ENCODE data around the gene KRT6B.
"Not testable (repeated sequence)": the region's sequence is repeated elsewhere in the genome, so short reads cannot be mapped to it uniquely, and the experiment has no call there.

The KRT6B gene

DNA sequence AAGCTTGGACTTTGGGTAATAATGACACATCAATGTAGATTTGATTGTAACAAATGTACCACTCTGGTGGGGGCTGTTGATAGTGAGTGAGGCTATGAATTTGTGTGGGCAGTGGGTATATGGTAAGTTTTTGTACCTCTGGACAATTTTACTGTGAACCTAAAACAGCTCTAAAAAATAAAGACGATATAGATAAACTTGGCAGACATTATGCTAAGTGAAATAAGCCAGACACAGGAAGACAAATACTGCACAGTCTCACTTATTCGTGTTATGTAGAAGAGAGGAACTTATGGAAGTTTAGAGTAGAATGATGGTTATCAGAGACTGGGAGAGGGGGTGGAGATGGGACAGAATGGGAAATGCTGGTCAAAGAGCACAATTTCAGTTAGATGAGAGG is 13.0 kb upstream of the KRT6B start:
- no peak for DNase-seq

DNA sequence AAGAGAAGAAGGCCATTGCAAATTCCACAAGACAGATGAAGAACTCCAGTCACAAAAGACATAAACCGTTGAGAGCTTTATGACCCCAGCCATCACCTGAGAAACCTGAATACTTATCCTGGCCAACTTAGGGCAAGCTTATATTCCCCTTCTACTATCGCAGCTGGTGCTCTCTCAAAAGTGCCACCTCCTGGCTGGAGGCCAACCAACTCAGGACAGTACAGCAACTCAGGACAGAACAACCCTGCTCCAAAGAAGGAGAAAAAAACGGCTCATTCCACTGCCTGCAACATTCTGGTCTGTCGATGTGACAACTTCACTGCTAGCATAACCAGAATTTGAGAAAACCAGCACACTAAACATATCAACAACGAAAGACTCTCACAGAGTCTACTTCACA is 9.7 kb upstream of the KRT6B start:
- DNase-seq: no peak

DNA sequence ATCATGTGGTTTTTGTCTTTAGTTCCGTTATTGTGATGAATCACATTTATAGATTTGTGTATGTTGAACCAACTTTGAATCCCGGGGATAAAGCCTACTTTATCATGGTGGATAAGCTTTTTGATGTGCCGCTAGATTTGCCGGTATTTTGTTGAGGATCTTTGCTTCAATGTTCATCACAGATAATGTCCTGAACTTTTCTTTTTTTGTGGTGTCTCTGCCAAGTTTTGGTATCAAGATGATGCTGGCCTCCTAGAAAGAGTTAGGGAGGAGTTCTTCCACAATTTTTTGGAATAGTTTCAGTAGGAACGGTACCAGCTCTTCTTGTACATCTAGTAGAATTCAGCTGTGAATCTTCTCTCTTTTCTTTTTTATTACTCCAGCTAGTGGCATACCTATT is 6.9 kb upstream of the KRT6B start:
- DNase-seq: no peak

DNA sequence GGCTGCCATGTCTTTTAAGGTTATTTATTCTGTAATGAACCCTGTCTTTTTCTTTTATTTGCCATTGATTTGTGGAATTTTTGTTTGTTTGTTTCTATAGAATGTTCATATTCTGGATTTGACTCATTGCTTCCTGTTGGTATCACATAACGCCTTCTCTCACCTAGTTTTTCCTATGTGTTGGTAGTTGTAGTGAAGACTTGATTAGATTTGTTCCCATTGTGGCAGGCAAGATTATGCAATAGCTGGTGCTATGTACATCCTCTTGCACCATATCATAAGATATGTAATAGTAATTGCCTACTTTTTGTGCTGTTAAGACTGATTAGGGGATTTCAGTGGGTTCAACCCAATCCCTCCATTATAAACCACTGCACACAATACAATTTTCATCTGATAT is 3.9 kb upstream of the KRT6B start:
- no peak for DNase-seq

DNA sequence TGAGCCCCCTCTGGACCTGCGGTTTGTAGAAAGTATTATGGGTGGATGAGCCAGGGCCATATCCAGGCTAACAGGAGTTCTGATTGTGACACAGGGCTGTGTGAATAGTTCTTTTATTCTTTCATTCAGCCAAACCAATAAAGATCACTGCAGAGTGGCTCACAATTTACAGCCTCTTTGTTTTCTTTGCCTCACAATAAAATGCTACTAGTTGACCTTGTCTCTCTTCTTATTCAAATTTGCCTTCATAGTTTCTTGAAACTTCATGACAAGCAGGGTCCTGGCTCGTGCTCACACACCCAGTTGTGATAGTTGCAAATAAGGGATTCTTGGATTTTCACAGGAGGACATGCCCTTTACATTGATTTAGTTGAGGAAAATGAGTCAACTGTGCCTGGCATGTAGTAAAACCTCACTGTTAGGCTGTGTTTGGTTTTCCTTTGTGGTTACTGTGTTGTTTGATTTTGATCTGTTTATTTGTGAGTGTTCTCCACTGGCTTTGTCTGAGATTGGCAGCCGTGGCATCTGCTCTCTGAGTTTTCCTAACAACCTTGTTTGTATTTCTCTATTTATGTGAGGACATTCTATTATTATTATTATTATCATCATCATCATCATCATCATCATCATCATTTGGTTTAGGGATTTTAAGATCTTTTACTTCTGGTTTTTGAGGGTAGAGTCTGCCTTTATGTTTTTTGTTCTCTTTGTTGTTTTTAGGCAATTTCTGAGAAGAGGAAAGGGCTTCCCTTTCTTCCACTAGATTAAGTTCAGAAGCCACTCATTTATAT is 2.7 kb upstream of the KRT6B start:
- no peak for DNase-seq

DNA sequence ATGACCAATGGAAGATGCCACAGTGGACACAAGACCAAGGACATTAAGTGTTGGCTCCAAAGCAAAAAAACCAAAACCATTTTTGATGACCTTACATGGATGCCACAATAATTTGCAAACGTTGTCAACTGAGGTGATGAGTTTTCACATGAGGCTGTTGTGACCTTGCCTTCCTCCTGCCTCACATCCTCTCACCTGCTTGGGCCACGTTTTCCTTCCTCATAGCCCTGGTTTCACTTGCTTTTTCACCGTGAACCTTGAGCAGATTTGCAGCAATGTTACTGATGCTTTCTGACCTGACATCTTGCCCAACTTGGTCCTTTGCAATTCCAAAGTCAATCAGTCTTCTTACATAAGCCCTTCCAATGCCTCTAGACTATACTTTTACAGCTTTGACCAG is 3.7 kb downstream of the KRT6B start:
- DNase-seq: no peak

DNA sequence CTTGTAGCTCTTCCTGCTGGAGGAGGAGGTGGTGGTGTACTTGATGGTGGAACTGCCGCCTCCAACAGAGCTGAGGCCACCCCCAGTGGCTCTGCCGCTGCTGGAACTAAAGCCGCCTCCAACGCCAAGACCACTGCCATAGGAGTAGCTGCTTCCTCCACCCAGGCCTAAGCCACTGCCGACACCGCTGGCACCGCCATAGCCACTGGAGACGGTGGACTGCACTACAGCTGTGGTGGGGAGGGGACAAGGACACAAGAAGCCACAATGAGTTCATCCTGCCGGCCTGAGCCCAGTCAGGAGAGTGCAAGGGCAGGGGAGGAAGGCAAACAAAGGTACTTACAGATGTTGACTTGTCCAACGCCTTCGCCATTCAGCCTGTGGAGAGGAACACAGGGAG is 4.8 kb downstream of the KRT6B start:
- not testable (repeated sequence) for DNase-seq

DNA sequence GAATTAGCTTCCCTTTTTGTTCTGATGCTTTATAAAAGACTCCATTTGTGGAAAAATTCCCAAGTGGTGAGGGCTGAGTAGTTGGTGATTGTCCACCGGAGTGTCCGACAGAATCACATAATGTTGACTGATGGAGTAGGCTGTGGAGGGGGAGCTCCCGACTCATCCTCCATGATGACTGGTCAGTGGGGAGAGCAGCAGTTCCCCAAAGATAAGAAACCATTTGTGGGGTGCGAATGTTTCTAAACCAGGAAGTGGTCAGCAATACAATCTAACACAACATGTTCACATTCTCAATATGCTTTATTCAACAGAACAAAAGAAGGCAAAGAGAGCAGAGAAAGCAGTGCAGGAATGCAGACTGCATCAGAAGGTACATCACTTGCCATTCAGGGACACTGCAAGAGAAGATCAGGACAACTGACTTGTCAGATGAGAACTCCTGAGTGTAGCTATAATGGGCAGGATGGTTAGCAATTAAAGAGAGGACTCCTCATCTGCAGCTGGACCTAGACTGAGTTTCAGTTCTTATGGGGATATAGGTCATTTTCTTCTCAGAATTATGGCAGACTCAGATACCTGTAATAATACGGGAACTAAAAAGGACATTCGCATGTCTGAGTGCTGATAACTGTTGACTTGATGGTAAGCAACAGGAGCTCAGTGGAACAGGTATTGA is 5.4 kb downstream of the KRT6B start:
- DNase-seq: no peak

DNA sequence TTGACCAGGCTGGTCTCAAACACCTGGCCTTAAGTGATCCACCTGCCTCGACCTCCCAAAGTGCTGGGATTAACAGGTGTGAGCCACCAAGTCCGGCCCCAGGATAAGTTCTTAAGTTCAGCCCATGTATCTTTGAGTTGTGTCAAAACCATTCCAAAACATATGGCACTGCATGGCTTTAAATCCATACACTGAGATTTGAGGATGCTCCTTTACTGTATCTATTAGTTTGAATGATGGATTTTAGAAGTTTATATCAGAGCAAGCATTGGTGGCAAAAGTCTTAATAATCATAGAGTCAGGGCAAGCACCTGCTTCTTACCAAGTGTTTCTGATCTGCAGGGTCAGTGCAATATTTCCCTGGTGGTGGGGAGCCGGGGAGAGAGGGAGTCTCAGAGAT is 6.1 kb downstream of the KRT6B start:
- DNase-seq: no peak

DNA sequence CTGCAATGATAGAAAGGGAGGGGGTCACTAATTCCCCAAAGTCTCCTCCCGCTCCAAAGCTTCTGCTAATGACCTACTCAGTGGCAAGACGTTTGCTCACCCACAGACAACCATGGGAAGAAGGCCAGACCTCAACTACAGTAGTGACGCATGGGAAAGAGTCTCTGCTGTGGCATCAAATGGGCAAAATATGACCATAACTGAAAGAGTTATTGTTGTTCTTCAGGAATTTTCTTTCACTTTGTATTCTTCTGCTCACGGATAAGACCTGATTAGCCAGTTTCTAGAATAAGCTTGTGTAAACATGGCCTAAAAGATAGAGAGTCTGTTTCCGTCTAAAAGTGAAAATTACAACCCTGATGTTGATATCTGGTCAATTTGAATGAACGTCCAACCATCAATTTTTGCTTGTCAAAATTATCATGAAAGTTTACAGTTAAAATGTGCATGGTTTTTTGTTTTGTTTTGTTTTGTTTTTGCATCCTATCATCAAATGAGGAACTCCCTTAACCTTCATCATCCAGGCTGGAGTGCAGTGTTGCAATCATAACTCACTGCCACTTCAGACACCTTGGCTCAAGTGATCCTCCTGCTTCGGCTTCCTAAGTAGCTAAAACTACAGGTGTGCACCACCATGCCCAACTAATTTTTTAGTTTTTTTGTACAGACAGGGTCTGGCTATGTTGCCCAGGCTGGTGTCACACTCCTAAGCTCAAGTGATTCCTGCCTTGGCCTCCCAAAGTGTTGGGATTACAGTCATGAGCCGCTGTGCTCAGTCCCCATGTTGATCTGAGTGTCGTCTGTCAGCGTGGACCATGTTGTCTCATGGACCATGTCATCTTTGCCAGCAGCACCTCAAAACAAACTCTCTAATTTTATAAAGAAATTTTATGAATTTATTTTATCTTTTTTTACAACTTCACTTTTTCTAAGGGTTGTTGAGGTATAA is 7.0 kb downstream of the KRT6B start:
- no peak for DNase-seq

DNA sequence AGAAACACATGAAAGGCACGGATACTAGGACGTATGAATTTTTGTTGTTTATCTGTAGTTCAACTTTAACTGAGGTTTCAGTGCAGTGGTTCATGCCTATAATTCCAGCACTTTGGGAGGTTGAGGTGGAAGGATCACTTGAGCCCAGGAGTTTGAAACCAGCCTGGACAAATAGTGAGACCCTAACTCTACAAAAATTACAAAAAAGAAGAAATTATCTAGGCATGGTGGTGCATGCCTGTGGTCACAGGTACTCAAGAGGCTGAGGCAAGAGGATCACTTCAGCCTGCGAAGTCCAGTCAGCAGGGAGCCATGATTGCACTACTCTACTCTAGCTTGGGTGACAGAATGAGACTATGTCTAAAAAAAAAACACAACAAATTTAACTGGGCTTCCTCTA is 8.0 kb downstream of the KRT6B start:
- no peak for DNase-seq

DNA sequence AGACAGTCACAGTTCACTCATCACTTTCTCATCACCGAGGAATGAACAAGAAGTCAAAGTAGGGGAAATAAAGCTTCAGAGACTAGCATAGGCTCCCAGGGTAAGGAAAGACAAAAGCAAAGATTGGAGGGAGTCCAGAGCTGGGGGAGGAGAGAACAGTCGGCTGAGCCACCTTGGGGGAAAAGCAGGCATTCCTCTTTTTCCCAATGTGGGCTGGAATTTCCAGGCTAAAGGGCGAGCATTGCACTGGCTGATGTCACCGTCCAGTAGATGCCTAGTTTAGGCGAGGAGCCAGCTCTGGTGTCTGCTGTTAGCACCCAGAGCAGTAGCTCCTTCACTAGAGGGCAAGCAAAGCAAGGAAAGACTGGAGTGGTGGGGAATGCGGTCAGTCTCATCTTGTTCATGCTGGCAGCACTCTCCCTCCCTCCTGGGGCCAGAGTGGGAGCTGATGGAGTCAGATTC is 9.3 kb downstream of the KRT6B start:
- DNase-seq: no peak

DNA sequence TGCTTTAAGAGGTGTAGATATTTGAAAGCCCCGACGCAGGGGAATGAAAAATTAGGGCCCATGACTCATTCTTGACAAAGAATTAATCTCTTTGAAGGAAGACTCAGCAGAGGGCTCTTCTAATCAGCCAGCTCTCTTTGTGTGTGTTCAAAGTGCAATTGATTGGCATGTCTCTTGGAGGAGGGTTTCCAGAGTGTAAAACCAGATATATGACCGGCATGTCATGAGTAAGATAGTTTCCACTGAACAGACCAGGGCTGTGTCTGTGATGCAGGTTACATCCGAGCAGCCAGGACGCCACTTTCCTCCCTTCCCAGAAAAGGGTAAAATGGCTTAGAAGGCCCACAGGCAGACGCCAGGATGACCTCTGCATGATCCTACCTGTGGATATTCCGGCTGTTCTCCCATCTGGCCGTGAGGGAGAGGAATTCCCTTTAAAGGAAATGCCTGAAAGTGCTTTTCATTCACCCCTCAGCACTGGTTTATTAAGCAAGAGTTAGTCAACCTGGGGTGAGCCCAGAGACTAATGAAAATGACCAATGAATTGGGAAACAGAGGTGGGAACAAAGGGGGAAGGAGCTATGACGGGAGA is 10.5 kb downstream of the KRT6B start:
- DNase-seq: no peak

DNA sequence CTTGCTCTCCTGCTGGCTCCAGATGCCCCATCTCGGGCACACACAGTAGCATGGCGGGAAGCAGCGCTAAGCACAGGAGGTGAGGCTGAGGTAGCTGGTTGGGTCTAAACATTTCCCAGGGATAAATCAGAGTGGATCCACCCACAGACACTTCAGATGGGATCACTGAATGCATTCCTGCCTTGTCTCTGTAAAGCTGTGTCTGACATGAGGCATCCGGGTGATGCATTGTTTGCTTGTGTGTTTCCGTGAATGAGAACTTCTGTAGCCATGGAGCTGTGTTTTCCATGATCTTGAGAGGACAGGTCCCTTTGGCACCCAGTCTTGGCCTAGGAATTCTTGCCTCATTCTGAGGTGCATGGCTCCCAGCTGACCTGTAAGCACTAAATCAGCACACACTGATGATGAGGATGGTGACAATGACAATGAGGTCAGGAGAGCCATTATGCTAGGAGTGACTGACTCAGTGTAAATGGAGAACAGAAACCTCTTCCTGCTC is 11.1 kb downstream of the KRT6B start:
- no peak for DNase-seq

DNA sequence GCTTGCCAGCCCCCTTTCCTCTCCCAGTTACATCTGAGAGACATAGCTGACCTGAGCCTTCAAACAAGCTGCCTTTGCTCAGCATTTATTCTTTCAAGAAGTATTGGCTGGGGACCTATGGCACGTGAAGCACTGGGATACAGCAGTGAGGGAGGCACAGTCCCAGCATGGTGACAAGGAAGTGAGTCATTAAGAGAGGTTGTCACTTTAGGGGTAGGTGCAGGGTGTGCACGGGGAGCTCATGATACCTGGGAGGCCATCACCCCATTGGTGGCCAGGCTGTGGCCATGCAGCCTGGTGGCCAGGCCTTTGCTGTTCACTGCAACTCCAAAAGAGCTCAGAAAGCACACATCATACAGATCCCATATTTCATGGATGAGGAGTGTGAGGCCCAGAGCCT is 12.1 kb downstream of the KRT6B start:
- DNase-seq: no peak

DNA sequence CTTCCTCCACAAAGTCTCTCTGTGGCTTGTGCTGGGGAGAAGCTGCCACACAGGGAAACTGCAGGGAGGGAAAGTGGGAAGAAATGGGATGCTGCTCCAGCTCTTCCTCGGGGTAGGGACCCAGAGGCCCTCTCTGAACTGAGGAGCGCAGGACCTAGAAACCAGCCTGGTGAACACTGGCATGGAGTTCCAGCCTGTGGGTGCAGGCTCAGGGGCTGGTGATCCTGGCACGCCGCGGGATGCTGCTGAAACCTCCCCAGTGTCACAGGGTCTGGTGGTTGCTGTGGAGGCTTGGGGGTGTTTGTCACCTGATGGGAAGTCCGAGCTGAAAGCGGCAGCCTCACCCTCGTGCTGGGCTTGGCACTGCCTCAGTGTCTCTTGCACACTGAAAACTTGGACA is 12.5 kb downstream of the KRT6B start:
- no peak for DNase-seq

DNA sequence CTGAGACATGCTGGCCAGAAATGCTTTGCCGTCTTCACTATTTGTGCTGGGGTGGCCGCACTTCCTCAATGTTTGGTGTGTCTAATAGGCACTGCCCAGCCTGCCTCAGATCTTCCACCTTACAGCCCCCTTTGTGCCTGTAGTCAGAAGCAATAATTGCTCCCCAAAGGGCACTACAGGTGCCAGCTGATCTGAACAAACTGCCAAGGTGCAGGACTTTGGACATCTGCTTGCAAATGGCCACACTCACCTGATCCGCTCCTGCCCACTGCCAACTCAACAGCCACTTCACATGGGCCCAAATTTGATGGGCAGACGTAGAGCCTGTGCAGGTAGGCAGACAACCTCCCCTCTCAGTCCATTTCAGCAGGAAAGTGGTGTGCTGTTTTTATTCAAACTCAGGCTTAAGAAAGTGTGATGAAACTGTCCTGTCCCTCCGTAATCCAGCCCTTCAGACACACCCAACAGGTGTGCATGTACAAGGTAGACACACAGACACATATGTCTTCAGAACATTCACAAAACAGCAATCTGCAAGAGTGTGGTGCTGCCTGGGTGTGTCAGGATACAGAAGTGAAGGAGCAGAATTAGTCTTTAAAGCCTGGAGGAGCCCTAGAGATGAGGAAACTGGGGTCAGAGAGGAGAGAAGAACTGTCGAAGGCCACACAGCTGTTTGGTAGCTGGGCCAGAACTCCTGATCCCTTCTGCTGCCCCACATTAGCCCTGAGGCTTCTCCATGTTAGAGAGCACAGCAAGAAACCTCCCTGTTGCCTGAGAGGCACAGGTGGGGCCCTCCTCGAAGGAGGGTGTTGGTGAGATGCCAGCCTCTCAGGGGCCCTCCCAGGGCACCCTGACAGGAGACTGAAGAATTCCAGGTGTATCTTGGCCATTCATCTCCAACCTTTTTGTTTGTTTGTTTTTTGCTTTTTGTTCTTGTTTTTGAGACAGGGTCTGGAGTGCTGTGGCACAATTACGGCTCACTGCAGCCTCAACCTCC is 13.3 kb downstream of the KRT6B start:
- no peak for DNase-seq

DNA sequence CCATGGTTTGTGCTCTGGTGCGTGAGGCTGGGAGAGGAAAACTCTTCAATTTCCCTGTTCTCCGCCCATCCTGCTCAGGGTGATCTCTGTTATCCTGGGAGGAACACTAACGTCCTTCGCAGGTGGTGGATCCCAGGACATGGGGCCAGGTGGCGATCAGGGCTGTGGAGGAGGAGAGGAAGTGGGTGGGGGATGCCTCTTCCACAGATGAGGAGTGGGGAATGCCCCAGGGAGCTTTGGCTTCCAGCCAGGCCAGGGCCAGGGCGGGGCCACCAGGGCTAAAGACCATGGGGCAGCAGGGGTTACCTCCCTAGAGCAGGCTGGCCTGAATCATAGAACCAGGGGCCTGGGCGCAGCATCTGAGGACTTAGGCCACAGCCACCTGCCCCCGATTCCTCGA is 14.4 kb downstream of the KRT6B start:
- DNase-seq: no peak

DNA sequence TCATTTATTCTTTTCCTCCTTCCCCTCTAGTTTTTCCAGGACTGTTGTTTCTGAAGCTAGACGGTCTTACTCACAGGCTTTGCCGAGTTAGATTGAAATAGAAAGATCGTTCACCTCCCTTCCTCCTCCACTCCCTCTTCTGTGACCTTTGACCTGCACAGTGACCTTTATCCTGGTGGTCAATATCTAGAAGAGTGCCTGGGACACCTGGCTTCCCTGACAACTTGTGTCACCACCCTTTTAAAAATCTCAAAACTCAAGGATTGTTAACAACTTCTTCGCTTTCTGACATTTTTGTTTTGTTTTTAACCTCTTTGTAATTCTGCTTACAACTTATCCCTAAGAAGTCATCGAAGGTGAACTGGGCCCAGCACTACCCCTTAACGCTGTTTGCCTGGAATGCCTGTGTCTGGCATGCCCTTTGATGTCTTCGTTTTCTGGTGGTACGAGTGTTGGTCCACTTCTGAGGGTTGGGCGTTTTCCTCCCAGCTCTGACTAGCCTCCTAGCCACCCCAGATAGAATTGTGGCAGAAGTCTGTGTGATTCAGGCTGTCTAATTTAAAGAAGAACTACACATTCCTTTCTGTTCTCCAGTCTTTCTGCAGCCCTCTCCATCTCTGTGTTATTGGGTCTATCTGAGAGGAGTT is 15.0 kb downstream of the KRT6B start:
- DNase-seq: no peak

DNA sequence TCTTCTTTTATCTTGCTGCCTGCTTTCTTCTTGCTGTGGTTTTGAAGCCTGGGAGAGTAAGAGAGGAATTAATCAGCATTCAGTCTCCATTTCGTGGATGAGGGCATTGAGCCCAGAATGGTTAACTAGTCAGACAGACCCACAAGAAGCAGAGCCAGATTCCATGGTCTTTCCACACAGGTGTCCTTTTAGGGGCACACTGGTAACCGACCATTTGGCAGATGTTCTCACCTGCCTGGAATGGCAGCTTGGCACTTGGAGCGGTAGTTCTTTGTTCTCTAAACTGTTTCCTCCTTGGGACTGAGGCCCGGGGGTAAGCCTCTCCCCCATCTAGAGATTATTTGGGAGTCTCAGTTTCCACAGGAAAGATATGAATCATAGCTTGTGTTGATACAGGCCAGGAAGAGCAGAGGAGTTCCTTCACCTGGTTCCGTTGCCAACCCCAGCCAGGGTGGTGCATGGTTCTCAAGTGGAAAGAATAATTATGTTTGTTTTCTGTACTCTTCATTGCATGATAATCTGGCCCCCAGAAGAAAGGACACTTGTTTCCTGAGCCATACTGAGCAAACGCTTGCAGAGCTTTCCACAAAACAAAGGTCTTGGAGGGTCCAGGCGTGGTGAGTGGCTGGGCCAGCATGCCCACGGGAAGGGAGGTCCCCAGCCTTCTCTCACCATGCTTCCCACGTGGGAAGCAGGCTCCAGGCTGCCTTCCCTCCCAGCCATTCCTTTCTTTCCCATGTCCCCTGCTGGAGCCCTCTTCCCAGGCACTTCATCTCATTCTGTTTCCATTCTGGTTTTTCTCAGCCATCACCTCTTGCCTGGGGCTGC is 15.7 kb downstream of the KRT6B start:
- no peak for DNase-seq
